GM21390 (cell line): ENCODE measurements around the gene CORO1C.
"Not testable (repeated sequence)": the region's sequence is repeated elsewhere in the genome, so short reads cannot be mapped to it uniquely, and the experiment has no call there.

Experiments used
- ATAC-seq: cut with Tn5 transposase; IDR thresholded peaks from one replicate; pipeline ENCODE4 v1.9.1; 2021; ENCODE audit not compliant: unreplicated experiment

CORO1C gene

DNA sequence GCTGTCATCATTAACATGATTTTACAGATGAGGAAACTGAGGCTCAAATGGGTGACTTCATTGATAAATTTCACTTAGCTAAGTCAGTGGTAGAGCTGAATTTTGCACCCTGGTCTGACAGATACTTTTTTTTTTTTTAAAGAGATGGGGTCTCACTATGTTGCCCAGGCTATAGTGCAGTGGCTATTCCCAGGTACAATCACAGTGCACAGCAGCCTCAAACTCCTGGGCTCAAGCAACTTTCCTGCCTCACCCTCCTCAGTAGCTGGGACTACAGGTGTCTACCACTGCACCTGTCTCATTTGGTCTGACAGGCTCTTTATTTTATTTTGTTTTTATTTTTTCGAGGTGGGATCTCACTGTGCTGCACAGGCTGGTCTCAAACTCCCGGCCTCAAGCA is 24.2 kb upstream of the CORO1C start:
- ATAC-seq: no peak

DNA sequence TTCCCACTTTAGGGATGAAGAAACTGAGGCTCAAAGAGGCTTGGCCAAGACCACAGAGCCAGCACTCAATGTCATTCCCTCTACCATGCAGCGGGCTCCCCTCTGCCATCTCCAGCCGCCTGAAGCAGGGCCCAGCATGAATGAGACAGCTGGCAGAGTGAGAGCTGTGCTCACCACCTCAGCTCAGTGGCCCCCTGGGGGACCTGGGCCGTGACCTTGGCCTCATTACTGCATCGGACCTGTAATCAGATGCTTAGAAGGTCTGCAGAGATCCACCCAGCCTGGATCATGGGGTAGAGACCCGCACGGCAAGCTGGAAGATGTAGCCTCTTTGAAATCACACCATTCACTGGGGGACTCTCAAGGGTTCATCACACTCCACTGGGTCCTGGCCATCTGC is 22.7 kb upstream of the CORO1C start:
- ATAC-seq: no peak

DNA sequence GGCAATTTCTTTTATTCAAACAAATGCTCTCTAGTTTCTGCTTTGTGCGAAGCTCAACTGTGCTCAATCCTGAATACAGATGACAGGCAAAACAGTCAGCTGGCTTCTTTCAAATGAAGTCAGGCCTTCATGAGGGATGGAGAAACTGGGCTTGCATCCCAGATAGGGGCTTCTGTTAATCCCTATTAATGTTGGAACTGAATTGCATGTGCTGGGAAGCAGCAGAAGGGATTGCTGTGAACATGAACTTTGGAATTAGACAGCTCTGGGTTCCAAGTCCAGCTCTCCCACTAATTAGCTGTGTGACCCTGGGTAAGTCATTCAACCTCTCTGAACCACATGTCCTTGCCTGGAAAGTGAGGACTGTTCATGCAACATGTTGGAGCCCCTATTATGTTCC is 21.1 kb upstream of the CORO1C start:
- no peak for ATAC-seq

DNA sequence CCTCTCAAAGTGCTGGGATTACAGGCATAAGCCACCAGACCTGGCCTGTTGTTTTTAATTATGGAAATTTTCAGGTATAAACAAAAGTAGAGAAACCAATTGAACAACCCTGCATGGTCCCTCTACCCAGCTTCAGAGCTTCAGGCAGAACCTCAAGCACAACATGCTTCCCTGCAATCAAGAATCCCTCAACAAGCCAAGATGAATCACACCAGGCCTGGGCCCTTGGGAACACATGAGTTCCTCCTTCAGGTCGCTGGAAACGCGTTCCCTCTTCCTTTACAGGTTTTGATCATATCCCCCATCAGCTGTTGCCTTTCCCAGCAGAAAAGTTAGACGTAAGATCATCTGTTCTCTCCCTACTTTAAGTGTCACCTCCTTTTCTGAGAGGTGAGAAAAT is 20.5 kb upstream of the CORO1C start:
- ATAC-seq: no peak

DNA sequence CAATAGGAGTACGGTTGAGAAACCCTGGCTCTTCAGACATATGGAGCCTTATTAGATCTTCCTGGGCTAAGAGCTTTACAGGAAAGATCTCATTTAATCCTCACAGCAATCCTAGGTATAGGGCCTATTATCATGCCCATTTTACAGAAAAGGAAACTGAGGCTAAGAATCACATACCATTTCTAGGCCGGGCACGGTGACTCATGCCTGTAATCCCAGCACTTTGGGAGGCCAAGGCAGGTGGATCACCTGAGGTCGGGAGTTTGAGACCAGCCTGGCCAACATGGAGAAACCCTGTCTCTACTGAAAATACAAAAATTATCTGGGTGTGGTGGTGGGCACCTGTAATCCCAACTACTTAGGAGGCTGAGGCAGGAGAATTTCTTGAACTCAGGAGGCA is 19.7 kb upstream of the CORO1C start:
- not testable (repeated sequence) for ATAC-seq

DNA sequence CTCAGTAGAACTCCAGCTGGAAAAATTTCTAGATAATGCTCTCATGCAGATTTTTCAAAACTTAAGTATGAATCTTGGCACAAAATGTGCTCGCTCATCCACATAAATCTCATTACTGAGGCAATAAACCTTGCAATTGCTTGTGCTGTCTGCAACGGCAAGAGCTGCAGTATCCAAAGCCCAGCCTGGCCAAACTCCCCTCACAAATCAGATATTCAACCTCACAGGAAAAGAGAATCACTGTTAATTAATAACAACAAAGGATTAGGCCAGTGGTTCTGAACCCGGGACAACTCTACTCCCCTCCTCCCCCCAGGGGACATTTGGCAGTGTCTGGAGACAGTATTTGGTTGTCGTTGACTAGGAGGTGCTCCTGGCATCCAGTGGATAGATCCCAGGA is 19.2 kb upstream of the CORO1C start:
- ATAC-seq: no peak

DNA sequence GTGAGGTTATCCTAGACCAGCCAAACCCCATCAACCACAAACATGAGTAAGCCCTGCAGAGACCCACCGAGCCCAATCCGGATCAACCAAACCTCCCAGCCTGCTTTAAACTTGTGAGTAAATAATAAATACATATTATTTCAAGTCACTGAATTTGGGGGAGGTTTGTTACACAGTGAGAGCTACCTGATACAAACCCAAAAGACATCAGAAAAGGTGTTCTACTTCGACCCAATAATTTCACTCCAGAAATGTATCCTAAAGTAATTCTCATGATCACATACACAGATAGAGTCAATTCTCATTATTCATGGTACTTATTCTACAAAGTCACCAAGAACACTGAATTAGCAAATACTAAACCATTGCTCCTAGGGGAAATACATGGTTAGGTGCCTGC is 16.2 kb upstream of the CORO1C start:
- ATAC-seq: no peak

DNA sequence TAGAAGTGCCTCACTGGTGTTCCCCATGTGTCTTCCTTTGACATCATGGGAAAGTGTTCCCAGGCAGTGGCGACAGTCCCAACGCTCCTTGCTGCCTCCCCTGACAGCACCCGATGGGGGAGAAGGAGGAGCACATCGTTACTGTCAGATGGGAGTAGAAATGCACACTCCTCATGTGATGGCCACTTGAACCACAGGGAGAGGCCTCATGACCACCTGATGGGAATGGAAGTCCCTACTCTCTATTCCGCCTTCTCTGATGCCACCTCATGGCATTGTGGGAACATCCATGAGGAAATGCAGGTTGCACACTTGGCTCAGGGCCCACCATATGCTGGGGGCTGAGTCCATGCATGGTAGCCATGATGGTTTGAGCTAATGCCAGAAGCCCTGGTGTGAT is 14.3 kb upstream of the CORO1C start:
- ATAC-seq: no peak

DNA sequence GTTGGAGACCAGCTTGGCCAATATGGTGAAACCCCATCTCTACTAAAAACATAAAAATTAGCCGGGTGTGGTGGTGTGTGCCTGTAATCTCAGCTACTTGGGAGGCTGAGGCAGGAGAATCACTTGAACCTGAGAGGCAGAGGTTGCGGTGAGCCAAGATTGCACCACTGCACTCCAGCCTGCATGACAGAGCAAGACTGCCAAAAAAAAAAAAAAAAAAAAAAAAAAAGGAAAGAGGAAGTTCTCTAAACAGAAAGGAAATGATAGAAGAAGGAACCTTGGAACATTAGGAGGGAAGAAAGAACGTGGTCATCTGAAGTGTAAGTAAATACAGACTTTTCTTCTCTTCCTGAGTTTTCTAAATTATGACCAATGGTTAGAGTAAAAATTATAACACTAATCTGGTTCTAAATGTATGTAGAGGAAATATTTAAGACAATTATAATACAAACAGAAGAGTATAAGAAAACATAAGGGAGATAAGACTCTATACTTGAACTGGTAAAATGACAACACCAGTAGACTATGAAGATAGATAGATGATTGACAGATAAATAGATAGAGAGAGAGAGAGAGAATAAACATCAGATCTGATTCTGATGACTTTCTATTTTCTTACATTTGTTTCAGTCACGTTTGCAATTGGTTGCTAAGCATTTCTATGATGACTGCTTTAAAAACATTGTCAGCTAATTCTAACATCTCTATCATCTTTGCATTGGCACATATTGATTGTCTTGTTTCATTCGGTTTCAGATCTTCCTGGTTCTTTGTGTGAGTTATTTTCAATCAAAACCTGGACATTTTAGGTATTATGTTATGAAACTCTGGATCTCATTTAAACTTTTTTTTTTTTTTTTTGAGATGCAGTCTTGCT is 12.9 kb upstream of the CORO1C start:
- no peak for ATAC-seq

DNA sequence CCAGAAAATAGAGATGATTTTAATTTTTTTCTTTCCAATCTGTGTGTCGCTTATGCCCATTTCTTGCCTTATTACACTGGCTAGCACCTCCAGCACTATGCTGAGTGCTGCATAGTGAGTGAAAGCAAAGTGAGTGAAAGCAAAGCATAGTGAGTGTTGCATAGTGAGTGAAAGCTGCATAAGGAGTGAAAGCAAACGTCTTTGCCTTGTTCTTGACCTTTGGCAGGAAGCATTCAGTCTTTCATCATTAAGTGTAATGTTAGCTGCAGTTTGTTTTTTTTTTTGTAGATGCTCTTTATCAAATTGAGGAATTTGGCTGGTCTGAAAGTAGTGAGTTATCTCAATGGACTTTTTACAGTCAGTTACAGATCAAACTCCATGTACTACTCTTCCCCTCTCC is 6.9 kb upstream of the CORO1C start:
- no peak for ATAC-seq

DNA sequence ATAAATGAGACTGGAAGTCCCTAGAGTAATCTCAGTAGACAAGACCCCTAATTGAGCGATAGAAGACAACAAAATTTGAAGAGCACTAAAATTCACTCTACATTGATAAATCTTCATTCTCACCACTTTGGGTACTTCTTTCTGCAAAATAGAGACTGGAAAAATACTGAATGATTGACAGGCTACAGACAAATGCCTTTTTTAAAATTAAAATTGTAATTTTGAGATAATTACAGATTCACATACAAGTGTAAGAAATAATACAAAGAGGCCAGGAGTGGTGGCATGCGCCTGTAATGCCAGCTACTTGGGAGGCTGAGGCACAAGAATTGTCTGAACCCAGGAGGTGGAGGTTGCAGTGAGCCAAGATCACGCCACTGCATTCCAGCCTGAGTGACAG is 4.5 kb upstream of the CORO1C start:
- no peak for ATAC-seq

DNA sequence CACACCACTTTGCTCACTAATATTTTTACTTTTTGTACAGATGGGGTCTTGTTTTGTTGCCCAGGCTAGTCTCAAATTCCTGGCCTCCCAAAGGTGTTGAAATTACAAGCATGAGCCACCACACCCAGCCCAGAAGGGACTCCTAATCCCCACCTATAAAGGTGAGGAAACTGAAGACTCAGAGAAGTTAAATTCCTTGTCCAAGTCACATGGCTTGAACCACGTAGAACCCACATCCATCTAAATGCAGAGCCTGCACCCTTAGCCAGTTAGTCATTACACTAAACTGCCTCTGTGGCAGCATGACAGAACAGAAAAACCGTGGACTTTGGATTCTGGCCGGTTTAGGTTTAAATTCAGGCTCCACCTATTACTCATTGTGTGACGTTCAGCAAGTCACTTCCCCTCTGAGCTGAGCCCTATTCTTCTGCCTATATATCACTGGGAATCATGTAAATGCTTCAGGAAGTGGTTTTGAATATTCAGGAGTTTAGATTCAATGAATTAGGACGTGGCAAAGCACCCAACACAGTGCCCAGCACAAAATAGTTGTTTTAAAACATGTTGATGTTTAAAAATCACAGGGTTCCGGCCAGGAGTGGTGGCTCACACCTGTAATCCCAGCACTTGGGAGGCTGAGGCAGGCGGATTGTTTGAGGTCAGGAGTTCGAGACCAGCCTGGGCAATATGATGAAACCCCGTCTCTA is 3.0 kb upstream of the CORO1C start:
- no peak for ATAC-seq

DNA sequence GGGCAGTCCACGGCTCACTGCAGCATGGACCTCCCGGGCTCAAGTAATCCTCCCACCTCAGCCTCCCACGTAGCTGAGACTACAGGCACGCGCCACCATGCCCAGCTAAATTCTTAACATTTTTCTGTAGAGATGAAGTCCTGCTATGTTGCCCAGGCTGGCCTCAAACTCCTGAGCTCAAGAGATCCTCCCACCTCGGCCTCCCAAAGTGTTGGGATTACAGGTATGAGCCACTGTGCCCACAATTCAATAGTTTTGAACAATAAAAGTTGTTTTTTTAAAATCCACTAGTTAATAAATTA is 1.9 kb upstream of the CORO1C start:
- ATAC-seq: not testable (repeated sequence)

DNA sequence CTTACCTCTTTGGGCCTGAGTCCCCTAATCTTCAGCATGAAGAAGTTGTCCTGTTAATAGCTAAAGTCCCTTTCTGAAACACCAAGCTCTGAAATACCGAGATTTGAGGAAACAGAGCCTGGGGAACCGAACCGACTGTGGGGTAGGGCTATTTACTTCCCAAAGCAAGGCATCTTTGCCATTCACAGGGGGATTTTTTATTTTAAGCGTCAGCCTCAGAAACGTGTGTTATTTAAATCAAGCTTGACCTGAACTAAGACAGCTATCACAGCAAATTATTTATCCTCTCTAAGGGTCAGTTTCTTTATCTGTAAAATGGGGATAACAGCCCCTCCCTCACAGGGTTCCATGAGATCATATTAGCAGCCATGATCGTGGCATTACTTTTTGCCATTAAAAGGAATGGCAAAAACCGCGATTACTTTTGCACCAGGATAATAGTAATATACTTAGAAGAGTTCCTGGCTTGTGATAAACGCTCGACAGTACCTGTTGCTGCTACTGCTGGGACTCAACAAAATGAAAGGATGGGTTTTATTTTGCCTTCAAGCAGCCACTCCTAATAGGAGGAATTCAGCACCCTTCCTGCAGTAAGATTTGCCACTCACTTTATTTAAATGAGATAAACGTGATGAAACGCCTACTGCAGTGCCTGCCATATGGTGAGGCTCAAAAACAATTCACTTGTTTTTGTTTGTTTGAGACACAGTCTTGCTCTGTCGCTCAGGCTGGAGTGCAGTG is 1.3 kb upstream of the CORO1C start:
- no peak for ATAC-seq

DNA sequence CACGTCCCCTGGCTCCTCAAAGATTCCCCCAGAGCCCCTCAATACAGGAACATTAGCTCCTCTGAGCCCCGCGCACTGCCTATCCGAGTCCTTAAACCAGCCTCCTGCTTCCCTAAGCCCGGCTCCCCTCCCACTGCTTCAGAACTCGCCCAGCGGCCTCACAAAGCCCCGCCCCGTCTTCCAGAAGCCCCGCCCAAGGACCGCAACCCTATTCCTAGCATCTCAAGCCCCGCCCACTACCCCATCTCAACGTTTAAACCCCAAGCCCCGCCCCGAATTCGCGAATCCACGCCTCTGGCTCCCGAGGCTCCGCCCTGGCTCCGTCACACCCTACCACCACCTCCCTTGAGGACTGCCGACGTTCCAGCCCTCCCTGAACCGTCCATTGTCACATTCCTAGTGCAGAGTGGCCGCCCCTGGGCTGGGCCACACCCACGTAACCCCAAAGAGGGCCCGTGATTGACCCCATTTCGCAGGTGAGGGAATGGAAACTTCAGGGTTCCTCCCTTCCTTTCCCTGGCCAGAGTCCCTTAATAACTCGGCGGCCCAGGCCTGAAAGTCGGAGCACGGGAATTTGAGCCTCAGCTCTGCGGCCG is 646 bp upstream of the CORO1C start:
- peak; percentile 55 for ATAC-seq

DNA sequence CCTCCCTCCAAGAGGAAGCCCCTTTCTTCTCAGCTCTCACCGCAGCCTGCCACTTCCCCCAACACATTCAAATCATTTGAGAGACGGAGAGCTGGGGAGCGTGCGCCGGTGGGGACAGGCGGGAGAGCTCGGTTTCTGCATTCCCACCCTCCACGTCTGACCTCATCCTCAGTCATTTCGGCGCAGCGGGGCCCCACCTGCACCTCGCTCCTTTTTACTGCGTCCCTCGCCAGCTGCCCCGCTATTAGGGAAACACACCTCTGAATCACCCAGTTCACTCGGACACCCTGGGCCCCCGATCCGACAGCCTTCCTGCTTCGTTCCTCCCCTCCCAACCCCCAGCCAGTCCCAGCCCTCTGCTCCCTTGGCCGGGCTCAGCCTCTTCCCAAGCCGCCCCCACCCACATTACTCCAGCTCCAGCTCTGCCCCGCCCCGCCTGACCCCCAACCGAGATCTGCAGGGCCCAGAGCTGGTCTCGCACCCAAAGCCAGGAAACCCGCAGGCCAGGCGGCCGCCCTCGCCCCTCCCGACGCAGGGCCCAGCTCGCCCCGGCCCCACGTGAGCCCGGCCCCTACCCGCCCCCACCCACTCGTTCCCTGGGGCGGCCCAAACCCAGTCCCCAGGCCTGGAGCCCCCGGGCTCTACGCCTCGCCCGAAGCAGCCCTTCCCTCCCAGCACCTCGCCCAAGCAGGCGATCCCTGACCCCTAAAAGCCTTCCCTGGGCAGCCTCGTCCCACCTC is 783 bp downstream of the CORO1C start:
- no peak for ATAC-seq

DNA sequence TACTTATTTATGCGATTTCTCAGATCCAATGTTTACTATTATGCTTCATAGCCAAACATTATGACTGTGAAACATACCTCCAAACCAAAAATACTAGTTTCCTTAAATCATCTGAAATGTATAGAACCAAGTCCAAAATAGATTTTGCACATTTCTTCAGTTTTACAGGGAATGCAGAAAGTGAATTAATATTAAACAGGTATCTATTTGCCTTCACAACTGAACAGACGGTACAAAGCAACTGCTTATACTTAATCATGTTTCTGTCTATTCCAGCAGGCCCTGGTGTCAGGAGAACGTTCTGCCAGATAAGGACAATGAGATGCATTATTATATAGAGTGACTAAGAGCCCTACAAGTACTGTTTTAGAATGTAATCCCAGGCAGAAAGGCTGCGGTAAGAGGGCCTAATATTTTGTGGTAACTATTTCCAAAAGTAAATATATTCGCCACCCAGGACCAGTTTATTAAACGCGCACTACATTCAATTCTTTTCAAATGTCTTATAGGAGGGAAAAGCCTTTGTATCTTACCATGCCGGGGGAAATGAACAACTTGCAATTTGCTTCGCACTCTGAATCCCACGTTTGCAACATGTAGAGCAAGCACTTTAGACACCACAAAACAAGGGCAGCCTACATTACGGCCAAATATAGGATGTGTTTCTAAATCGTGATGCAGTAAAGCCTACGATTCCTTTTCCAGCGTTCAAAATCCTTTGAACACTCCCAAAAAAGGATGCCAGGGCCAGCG is 1.5 kb downstream of the CORO1C start:
- ATAC-seq: no peak

DNA sequence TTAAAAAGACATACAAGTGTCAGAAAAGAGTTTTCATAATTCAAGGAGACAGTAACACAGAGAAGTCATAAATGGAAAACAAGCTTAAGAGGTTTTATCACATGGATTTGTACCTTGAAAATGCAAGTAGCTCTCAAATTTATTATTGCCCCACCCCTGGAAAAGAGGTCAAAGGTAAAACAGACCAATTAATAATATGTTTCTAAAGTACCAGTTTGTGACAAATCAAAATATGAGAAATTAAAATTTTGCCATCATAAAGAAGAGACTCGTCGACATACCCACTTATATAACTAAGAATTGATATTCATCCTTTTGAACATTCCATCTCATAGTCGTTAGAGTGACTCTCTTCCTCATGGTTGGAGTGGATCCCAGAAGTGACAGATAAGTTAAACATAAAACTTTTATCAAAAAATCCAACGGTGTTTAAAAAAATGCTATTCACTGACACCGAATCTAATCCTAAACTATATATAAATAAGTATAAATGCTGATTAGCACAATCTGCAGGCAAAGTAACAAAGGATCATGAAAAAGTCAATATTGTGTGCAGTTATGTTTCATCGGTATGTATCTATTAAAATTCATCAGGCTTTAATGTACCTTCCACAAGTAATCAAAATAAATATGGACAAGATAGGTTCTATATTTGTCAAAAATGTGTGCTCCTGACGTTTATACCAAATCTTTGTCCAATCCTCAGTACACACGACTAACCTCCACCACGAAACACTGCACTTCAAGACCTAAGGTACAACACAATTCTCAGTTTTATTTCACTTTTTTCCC is 2.3 kb downstream of the CORO1C start:
- ATAC-seq: no peak
